Stimulated activated CD4-positive, alpha-beta T cell treated with anti-CD3 and anti-CD28 coated beads, Interleukin-15, amount 100 ng/mL, for 24 hours (primary cell): ENCODE data around the gene PRODH.
"Not testable (repeated sequence)": the region's sequence is repeated elsewhere in the genome, so short reads cannot be mapped to it uniquely, and the experiment has no call there.

Experiments
- DNase-seq: peaks from one replicate; pipeline ENCODE4 v3.0.0-alpha.2; 2020

The PRODH gene

DNA sequence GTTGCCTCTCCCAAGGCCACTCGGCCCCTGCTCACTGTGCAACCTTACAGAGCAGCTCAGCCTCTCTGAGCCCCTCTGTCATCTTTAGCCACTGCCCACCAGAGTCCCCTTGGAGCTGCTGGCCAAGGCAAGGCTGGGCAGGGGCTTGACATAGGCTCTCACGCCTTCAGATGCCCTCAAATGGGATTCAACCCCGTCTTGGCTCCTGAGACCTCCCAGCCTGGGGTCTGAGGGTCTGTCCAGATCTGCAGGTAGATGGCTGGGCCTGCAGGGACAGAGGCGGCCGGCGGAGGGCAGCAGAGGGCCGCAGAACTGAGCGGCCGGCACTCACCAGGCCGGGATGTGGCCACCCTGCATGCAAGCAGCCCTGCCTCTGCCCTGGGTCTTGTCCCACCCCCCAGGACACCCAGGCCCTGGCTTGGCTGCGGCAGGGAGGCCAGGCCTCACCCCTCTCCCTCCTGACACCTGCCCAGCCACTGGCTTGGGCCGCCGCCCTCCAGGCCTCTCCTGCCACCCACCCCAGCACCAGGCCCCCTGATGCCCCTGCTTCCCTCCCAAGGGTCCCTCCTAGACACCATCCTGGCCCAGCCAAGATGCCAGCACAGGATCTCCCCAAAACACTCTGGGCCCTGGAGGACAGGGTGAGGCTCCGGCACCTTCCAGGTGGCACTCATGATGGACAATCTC is 18.4 kb upstream of the PRODH start:
- DNase-seq, result peak; percentile 72

DNA sequence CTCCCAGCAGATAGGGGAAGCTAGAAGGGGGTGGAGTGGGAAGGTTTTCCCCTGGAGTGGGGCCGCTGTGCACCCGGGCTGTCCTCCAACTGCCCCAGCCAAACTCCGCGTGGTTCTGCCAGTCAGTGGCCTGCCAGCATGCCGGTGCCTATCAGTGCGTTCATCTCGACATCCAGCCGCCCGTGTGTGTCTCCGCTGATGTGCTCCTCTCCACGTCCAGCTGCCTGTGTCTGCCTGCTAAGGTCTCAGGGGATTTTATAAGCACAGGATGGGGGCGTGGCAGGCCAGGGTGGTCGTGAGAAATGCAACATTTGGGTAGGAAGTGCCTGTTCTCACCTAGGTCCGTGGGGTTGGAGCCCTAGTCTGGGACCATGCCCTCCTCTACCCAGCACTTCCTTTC is 17.0 kb upstream of the PRODH start:
- not testable (repeated sequence) for DNase-seq

DNA sequence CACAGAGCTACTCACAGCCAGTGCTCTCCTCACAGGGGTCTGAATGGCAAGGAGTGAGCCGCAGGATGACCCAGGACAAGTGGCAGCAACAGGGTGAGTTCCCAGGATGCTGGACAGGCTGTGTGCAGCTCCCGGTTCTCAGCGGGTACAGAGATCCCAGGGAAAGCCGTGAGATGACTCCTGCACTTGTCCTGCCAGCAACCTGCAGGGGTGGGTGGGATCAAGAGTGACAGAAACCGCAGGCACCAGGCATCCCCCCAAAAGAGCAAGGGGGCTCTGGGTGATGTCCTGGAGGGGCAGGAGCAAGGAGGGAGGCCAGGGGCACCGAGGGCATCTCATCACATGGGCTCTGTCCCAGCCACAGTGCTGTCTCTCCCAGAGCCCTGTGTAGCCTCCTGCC is 15.9 kb upstream of the PRODH start:
- DNase-seq, result peak; percentile 0

DNA sequence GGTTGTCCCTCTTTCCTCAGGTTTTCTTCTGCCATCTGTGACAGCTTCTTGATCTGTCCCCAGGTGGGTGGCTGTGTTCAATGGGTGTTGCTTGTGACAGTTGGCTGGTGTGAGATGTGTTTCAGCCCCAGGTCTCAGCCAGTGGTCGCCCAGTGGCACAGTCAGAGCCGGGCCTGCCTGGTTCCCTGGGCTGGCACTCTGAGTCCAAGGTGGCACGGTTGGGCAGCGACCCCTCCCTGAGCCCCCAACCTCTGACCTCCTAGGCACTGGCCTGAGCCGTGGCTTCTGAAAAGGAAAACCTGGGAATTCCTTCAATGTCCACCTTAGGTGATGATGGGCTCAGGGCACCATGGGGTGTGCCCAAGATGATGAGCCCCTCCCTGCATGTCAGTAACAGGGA is 14.0 kb upstream of the PRODH start:
- no peak for DNase-seq

DNA sequence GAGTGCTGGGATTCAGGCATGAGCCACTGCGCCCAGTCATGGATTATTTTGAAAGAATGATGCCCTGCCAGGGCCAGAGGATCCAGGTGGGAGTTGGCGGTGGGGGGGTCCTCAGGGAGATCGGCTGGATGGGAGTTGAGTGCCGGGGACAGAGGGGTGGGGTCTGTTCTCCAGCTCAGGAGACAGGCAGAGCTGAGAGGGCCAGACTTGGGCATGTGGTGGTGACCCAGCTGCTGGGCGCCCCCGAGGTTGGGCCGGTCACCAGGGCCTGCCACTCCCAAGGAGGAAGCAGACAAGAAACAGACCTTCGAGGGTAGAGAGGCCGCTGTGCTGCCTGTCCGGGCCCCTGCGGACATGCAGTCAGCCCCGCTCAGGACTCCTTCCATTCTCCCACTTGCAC is 11.8 kb upstream of the PRODH start:
- no peak for DNase-seq

DNA sequence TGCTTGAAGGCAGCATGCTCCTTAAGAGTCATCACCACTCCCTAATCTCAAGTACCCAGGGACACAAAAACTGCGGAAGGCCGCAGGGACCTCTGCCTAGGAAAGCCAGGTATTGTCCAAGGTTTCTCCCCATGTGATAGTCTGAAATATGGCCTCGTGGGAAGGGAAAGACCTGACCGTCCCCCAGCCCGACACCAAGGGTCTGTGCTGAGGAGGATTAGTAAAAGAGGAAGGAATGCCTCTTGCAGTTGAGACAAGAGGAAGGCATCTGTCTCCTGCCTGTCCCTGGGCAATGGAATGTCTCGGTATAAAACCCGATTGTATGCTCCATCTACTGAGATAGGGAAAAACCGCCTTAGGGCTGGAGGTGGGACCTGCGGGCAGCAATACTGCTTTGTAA is 11.0 kb upstream of the PRODH start:
- DNase-seq, result not testable (repeated sequence)

DNA sequence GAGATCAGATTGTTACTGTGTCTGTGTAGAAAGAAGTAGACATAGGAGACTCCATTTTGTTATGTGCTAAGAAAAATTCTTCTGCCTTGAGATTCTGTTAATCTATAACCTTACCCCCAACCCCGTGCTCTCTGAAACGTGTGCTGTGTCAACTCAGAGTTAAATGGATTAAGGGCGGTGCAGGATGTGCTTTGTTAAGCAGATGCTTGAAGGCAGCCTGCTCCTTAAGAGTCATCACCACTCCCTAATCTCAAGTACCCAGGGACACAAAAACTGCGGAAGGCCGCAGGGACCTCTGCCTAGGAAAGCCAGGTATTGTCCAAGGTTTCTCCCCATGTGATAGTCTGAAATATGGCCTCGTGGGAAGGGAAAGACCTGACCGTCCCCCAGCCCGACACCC is 2.6 kb upstream of the PRODH start:
- DNase-seq, result not testable (repeated sequence)

DNA sequence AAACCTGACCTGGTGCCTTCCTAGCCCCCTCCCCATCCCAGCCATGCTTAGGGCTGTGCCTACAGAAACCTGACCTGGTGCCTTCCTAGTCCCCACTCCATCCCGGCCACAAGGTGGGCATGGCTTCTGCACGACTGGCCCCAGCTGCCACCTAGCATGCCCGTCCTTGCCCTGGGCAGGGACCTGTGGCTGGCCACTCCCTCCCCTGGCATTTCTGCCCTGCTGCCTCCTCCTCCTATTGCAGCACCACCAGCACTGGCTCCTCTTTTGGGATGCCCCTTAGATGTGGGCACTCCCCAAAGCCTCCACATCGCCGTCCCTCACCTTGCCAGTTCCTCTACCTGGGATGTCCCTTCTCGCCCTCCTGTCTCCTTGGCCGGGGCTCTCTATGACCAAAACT is 1.4 kb downstream of the PRODH start:
- not testable (repeated sequence) for DNase-seq

DNA sequence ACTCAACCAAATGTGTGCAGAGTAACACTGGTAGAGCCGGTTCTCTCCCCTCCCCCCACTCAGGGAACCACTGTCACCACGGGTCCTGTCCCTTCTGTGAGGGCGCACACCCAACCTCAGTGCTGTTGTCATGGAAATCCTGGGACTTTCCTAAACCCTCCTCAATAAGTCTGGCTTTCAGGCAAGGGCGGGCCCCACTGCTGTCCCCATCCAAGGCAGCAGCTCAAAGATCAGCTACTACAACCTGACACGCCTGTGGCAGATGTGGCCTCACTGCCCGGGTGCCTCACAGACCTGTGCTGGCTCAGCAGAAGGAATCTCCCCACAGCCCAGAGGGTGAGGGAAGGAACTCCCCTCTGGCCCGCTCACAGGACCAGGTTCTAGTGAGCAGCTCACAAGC is 2.2 kb downstream of the PRODH start:
- DNase-seq, result no peak

DNA sequence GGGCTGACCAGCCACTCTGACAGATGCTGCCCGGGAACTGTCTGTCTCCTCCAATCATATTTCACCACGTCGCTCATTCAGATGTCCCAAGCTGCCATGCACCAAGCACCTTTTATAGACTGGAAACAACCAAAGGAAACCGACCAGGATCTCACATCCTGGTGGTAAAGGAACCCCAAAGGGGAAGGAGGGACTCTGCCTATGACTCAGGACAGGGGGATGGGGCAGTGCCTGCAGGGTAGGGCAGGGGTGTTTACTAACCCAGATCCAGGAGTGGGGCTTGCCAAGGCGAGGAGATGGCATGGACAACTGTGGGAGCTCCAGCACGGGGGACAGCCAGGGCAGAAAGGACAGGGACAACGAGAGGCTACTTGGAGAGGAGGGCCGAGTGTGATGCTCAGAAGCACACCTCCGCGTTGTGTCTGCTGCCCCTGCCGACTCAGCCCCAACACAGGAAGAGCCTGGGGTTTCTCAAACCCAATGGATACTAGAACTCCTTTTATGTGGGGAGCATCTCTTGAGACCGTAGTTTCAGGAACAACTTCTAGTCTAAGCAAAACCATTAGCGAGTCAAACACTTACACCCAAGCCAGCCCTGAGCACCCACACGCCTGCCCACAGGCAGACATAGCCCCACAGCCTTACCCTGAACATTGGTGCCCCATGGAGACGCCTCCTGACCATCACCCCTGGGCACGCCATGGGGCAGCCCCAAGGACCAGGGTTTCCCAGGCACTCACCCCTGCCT is 4.0 kb downstream of the PRODH start:
- DNase-seq, result no peak

DNA sequence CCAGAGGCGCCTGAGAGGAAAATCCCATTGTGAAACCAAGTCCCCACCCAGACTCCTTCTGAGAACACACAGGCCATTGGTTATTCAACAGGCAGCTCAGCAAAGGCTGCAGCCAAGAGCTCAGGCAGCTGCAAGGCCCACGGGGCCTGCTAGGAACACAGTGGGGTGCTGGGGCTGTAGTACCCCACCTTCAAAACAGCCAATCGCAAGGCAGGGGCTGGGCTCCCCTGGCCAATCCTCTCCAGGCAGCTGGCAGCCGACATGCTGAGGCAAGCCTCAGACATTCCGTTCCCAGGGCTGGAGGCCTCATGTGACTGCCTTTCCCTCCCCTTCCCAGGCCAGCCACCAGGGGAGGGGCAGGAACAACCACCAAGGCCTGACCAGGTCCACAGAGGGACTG is 6.6 kb downstream of the PRODH start:
- DNase-seq, result no peak

DNA sequence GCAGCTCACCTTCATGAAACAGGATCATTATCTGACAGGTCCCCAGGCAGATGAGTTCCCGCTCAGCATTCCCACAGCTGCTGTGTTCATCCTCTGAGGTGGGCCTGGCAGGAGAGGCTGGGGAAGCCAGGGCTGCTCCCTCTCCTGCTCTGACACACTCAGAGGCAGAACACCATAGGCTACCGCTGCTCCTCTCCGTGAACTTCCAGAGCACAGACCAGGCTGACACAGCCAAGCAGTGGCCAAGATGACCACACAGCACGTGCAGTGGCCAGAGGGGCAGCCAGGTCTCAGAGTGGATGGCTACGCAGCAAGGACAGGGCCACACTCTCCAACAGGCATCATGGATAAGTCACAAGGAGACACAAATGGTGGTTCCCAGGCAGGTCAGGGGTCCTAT is 8.5 kb downstream of the PRODH start:
- no peak for DNase-seq

DNA sequence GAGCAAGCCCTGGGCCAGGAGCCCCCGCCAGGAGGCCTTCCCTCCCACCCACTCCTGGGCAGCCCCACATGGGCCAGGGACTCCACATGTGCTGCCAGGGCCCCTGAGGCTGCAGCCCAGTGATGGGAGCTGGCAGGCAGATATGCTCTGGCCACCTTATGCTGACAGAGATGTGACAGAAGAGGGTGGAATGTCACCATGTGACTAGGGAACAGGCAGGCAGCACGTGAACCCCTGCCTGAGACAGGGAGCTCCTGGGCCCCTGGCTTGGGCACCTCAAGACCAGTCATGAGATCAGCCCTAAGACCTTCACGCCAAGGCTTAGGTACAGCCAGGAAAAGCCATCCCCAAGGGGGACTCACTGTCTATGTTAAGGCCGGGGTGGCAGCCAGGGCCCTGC is 9.1 kb downstream of the PRODH start:
- DNase-seq, result no peak

DNA sequence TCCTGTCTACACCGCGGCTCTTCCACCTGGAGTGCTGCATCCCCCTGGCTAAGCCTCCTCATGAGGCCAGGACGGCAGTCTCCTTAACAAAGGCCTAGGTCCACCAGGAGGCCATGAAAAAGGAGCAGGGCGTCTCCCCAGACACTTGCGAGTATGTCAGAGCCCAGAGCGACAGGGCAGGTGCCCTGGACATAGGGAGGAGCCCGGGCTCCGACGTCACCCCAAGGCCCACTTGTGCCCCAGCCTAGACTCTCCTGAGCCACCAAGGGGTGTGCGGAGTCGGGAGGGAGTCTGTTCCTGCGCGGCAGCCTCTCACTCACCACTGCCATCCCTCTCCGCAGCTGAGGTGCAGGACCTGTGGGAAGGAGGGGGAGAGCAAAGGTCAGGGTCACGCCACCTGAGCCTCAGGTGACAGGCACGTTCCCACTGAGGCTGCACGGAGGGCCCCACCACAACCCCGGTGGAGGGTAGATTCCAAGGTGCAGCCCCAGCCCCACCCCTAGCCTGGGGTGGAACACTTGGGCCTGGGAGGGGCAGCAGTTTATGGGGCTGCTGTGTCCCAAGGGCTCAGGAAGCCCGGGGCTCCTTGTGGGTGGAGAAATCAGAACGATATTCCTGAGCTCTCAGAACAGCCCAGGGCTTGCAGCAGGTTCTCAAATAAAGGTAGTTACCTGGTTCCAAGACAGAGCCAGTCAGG is 10.6 kb downstream of the PRODH start:
- no peak for DNase-seq

DNA sequence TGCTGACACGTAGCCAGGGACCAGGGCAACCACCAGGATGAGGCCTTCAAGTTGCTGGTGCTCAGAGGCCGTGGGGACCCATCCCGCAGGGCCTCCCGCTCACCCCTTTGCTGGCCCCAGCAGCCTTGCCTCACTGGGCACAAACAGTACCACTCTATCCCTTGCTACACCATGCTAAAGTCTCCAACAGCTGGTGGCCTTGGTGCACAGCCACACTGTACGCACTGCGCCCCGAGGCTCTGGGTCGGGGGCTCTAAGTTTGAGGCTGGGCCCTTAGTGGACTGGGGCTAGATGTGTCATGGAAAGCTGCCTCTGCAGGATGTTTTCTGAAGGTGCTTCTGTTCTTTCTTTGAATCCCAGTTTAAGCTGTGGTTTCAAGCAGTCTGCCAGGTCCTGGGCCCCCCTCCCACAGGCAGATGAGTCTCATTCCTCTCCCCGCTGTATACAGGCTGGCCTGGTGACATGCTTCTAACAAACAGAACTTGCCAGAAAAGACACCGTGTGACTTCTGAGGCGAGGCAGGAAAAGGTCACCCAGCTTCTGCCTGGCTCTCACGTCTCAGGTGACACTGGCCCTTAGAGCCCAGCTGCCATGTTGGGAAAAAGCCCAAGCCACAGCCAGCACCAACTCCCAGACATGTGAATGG is 15.7 kb downstream of the PRODH start:
- DNase-seq, result not testable (repeated sequence)

DNA sequence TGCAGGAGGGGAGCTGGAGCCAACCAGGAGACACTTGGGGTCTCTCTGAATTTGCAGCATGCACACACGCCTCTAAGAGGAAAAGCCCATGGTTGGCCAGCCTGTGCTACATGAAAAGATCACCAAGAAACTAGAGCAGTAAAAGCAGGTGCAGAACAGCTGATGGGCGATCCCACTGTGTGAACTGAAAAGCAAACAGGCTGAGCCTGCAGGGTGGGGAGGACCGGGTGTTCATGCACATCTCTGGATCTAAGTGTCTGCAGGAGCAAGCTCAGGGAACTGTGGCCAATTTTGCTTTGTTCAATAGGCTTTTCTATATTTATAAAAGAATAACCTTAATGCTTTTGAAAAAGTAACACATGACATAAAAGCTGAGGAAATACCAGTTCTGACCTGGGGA is 18.3 kb downstream of the PRODH start:
- DNase-seq, result not testable (repeated sequence)

DNA sequence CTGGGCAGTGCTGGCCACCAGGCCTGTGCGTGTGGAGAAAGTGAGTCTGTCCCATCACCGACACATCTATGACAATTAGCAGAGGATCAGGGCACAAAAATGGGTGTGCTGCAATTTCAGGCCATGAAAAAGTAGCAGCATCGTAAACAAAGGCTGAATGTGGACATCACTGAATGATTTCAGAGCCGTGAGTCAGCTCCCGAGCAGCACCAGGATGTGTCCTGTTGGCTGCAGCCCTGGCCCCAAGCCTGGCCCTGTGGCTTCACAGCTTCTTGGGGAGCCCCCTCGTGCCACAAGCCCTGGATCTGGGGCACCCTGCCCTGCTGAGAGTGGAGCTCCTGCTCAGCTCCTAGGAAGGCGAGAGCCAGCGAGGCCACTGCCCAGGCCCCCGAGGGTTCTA is 20.5 kb downstream of the PRODH start:
- not testable (repeated sequence) for DNase-seq

DNA sequence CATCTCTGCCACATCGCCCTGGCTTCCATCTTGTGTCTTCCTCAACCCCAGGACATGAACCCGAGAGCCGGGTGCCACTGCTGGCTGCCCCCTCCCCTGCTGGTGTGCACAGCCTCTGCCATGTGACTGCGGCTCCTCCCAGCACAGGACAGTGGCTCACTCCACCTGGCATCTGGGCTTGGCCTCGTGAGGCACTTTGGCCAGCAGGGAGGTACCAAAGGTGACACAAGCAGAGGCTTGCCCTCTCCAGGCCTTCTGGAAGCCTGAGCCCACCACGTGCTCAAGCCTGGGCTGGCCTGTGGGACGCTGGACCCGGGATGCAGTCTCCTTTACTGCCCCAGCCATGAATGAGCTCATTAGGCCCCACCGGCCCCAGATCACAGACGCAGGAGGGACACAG is 21.5 kb downstream of the PRODH start:
- DNase-seq, result not testable (repeated sequence)

DNA sequence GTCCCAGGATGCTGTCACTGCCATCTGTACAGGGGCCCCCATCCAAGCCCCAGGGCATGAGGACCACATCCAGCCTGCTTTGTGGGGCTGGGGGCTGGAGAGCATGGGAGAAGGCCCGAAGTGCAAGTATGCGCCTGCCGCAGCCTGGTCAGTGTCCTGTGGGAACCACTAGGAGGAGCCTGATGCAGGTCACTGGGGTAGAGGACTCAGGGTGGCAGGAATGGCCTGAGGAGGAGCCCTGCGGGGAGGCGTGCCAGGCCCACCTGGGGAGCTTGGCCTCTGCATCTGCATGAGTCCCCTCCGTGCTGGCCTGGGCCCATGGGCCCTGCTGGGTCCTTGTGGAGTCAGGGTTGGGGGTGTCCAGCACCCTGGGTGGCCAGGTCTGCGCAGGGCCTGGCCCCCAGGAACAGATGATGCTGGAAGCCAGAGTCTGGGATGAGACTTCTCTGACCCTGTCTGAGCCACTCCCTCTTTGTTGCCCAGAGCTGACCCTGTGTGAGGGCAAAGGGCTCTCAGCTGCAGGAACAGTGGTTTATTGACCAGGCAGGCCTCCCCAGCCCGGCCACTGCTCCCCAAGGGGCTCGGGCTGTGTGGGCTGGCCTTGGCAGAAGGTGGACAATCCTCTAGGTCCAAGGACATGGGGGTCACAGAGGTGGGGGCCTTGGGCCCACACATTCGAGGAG is 23.7 kb downstream of the PRODH start:
- not testable (repeated sequence) for DNase-seq

DNA sequence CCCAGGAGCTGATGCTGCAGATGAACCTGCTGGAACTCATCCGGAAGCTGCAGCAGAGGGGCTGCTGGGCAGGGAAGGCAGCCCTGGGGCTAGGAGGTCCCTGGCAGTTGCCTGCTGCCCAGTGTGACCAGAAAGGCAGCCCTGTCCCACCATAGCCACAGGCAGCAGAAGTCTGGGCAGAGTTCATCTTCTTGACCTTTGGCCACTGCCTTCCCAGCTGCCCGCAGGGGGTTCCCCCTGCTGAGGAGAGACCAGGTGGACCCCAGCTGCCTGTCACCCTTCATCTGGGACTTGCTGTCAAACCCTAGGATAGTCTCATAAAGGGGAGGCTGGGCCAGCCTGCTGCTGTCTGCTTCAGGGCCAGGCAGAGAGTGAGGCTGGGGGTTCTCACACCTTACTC is 24.6 kb downstream of the PRODH start:
- DNase-seq, result not testable (repeated sequence)

DNA sequence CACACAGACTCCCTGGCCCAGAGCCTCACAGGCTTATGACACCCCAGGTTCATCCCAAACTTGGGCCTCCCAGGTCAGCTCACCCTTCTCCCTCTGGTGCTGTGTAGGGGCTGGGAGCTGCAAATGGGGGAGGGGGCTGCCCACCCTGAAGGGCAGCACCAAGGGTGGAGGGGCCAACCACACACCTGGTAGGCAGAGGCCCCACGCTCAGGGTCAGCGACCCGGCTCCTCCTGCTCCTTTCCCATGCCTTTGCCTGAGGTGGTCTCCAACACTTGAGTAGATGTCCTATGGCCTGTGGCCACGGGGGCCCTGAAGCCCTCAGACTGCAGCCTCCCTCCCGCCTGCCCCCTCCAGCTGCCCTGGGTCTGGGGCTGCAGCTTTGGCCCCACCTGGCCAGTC is 26.5 kb downstream of the PRODH start:
- no peak for DNase-seq

DNA sequence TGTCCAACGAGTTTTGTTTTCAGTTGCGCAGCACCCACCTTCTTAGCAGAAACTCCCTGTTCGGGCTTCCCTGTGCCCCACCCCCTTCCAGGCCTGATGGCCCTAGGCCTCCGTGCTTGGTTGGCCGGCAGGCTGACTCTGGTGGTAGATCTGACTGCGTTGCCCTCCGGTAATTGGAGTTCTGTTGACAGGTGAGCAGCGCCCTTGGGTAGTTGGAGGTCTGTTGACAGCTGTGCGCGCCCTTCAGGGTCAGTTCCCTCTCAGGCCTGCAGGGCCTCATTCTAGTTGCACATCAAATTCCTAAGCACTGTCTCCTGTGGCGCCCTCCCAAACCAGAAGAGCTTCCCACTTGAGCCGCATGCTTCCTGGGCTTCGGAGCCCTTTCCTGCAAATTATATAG is 29.2 kb downstream of the PRODH start:
- no peak for DNase-seq

DNA sequence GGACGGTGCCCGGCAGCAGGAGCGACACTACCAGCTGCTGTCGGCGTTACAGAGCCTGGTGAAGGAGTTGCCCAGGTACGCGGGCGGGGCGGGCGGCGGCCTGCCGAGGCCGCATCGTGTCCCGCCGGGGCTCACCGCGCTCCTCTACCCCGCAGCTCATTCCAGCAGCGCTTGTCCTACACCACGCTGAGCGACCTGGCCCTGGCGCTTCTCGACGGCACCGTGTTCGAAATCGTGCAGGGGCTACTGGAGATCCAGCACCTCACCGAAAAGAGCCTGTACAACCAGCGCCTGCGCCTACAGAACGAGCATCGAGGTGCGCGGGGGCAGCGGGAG is 29.7 kb downstream of the PRODH start:
- not testable (repeated sequence) for DNase-seq
